ENCODE measurements around the gene PTPDC1. TPM values are rescaled to one million over a fixed set of nuclear protein-coding genes. Genes with fewer than 3 reads are reported as not detected.
"Not testable (repeated sequence)": the region's sequence is repeated elsewhere in the genome, so short reads cannot be mapped to it uniquely, and the experiment has no call there.

The PTPDC1 gene
- total and polyA plus RNA-seq, 2 experiments from 2014 or later, result 4.4 to 6.1 TPM

- no peaks in the 10 kb centered on the region for H3K27me3 ChIP-seq (replicated peaks; ENCODE audit: insufficient read depth)
- H3K9me2 ChIP-seq (ENCODE audit: insufficient read depth), result no peaks in the 10 kb centered on the region
- H3K9me3 ChIP-seq (ENCODE audit: low read depth), result no peaks in the 10 kb centered on the region
- peaks cover 2% of the 10 kb centered on the region for H3K4me1 ChIP-seq (ENCODE audit: insufficient read depth)
- TF ChIP-seq EZH2 (IDR thresholded peaks at IDR 0.05; ENCODE audit: insufficient read depth, poor library complexity, severe bottlenecking) (no peak), EZH2phosphoT487 (IDR thresholded peaks at IDR 0.05; ENCODE audit: insufficient read depth, low read depth) (no peak)
- 33 to 36% methylated on average over 3 of the region's 3 CpGs for WGBS, 2 experiments (ENCODE audit: low coverage in 1 of 2, low lambda C conversion rate in 2 of 2, missing lambda C conversion rate in 2 of 2)
- no peaks in the 10 kb centered on the region for H3K36me3 ChIP-seq (ENCODE audit: low read depth)
- H3K4me3 ChIP-seq, result no peak overlapping the region
- H3K4me2 ChIP-seq (ENCODE audit: unreplicated experiment), result no peak overlapping the region
- H2AFZ ChIP-seq, result no peak overlapping the region
- no peak overlapping the region for H3K27ac ChIP-seq
- in situ Hi-C loops (cut with MboI), result no loop called here
- no peak overlapping the region for H3K9ac ChIP-seq
- H4K20me1 ChIP-seq (ENCODE audit: insufficient read depth), result no peaks in the 10 kb centered on the region
- peak; percentile 1 for DNase-seq
- 0 out of 2 replicates have a peak, but pooled peaks cover 13% of the 10 kb centered on the region for H3F3A ChIP-seq (ENCODE audit: insufficient read depth)
- no peaks in the 10 kb centered on the region for H3K79me2 ChIP-seq (ENCODE audit: insufficient read depth)
Measured at GRCh38 chr9:94108584-94108983, 24.3 kb downstream of the PTPDC1 start.

GRCh38 chr9:94110821-94111252 lies 26.6 kb downstream of the PTPDC1 start:
- no peak overlapping the region for H3K9ac ChIP-seq
- H3K79me2 ChIP-seq (ENCODE audit: insufficient read depth), result no peaks in the 10 kb centered on the region
- no peaks in the 10 kb centered on the region for H3K9me3 ChIP-seq (ENCODE audit: low read depth)
- no peaks in the 10 kb centered on the region for H4K20me1 ChIP-seq (ENCODE audit: insufficient read depth)
- in situ Hi-C loops (cut with MboI), result no loop called here
- H2AFZ ChIP-seq, result no peak overlapping the region
- H3K27me3 ChIP-seq (replicated peaks; ENCODE audit: insufficient read depth), result no peaks in the 10 kb centered on the region
- H3K4me3 ChIP-seq, result no peak overlapping the region
- TF ChIP-seq EZH2phosphoT487 (IDR thresholded peaks at IDR 0.05; ENCODE audit: insufficient read depth, low read depth) (no peak), EZH2 (IDR thresholded peaks at IDR 0.05; ENCODE audit: insufficient read depth, poor library complexity, severe bottlenecking) (no peak)
- H3K9me2 ChIP-seq (ENCODE audit: insufficient read depth), result no peaks in the 10 kb centered on the region
- H3K27ac ChIP-seq, result no peak overlapping the region
- peaks cover 2% of the 10 kb centered on the region for H3K4me1 ChIP-seq (ENCODE audit: insufficient read depth)
- H3K4me2 ChIP-seq (ENCODE audit: unreplicated experiment), result no peak overlapping the region
- no peaks in the 10 kb centered on the region for H3K36me3 ChIP-seq (ENCODE audit: low read depth)
- WGBS, 2 experiments (ENCODE audit: low coverage in 1 of 2, low lambda C conversion rate in 2 of 2, missing lambda C conversion rate in 2 of 2), result 77 to 88% methylated on average over 3 of the region's 3 CpGs
- DNase-seq, result peak; percentile 36
- H3F3A ChIP-seq (ENCODE audit: insufficient read depth), result 0 out of 2 replicates have a peak, but pooled peaks cover 13% of the 10 kb centered on the region

- 73 to 74% methylated on average over 2 of the region's 2 CpGs for WGBS, 2 experiments (ENCODE audit: low coverage in 1 of 2, low lambda C conversion rate in 2 of 2, missing lambda C conversion rate in 2 of 2)
- Histone ChIP-seq H3K4me2 (ENCODE audit: unreplicated experiment) (no peak overlapping the region), H3K79me2 (ENCODE audit: insufficient read depth) (no peaks in the 10 kb centered on the region), H3K4me3 (no peak overlapping the region), H3K36me3 (ENCODE audit: low read depth) (no peaks in the 10 kb centered on the region), H3K27me3 (replicated peaks; ENCODE audit: insufficient read depth) (no peaks in the 10 kb centered on the region), H3K9ac (no peak overlapping the region), H3K27ac (no peak overlapping the region), H2AFZ (no peak overlapping the region), H3F3A (ENCODE audit: insufficient read depth) (0 out of 2 replicates have a peak, but pooled peaks cover 13% of the 10 kb centered on the region), H3K9me3 (ENCODE audit: low read depth) (no peaks in the 10 kb centered on the region), H3K9me2 (ENCODE audit: insufficient read depth) (no peaks in the 10 kb centered on the region), H4K20me1 (ENCODE audit: insufficient read depth) (no peaks in the 10 kb centered on the region), H3K4me1 (ENCODE audit: insufficient read depth) (peaks cover 2% of the 10 kb centered on the region)
- no peak for DNase-seq
- in situ Hi-C loops (cut with MboI), result no loop called here
- TF ChIP-seq EZH2phosphoT487 (IDR thresholded peaks at IDR 0.05; ENCODE audit: insufficient read depth, low read depth) (no peak), EZH2 (IDR thresholded peaks at IDR 0.05; ENCODE audit: insufficient read depth, poor library complexity, severe bottlenecking) (no peak)
Measured at GRCh38 chr9:94111446-94111845, 27.2 kb downstream of the PTPDC1 start.

- H3K36me3 ChIP-seq (ENCODE audit: low read depth), result no peaks in the 10 kb centered on the region
- no peak overlapping the region for H3K4me2 ChIP-seq (ENCODE audit: unreplicated experiment)
- 96 to 97% methylated on average over 8 of the region's 8 CpGs for WGBS, 2 experiments (ENCODE audit: low coverage in 1 of 2, low lambda C conversion rate in 2 of 2, missing lambda C conversion rate in 2 of 2)
- no peaks in the 10 kb centered on the region for H4K20me1 ChIP-seq (ENCODE audit: insufficient read depth)
- peaks cover 2% of the 10 kb centered on the region for H3K4me1 ChIP-seq (ENCODE audit: insufficient read depth)
- H3K9me2 ChIP-seq (ENCODE audit: insufficient read depth), result no peaks in the 10 kb centered on the region
- no peaks in the 10 kb centered on the region for H3K27me3 ChIP-seq (replicated peaks; ENCODE audit: insufficient read depth)
- TF ChIP-seq EZH2phosphoT487 (IDR thresholded peaks at IDR 0.05; ENCODE audit: insufficient read depth, low read depth) (no peak), EZH2 (IDR thresholded peaks at IDR 0.05; ENCODE audit: insufficient read depth, poor library complexity, severe bottlenecking) (no peak)
- H3K4me3 ChIP-seq, result no peak overlapping the region
- no peak overlapping the region for H3K9ac ChIP-seq
- in situ Hi-C loops (cut with MboI), result no loop called here
- no peak overlapping the region for H3K27ac ChIP-seq
- DNase-seq, result no peak
- H3K9me3 ChIP-seq (ENCODE audit: low read depth), result no peaks in the 10 kb centered on the region
- no peaks in the 10 kb centered on the region for H3K79me2 ChIP-seq (ENCODE audit: insufficient read depth)
- 0 out of 2 replicates have a peak, but pooled peaks cover 13% of the 10 kb centered on the region for H3F3A ChIP-seq (ENCODE audit: insufficient read depth)
- no peak overlapping the region for H2AFZ ChIP-seq
Measured at GRCh38 chr9:94112716-94113465, 28.6 kb downstream of the PTPDC1 start.

GRCh38 chr9:94120088-94120487 lies 35.8 kb downstream of the PTPDC1 start:
- H3F3A ChIP-seq (ENCODE audit: insufficient read depth); H3K4me2 ChIP-seq (ENCODE audit: unreplicated experiment); H3K4me1 ChIP-seq (ENCODE audit: insufficient read depth); H3K4me3 ChIP-seq; H3K9me2 ChIP-seq (ENCODE audit: insufficient read depth); H3K9me3 ChIP-seq (ENCODE audit: low read depth); H3K27ac ChIP-seq; H3K9ac ChIP-seq; H4K20me1 ChIP-seq (ENCODE audit: insufficient read depth); H2AFZ ChIP-seq; DNase-seq; H3K79me2 ChIP-seq (ENCODE audit: insufficient read depth); H3K36me3 ChIP-seq (ENCODE audit: low read depth); in situ Hi-C loops (cut with MboI); H3K27me3 ChIP-seq (replicated peaks; ENCODE audit: insufficient read depth): not testable (repeated sequence)
- whole genome bisulfite sequencing, 2 experiments (ENCODE audit: low coverage in 1 of 2, low lambda C conversion rate in 2 of 2, missing lambda C conversion rate in 2 of 2), result 93 to 95% methylated on average over 7 of the region's 7 CpGs

Measured in GM23248 (cell line).